Neural progenitor cell (in vitro differentiated cells): ENCODE data around the gene N4BP2.

ENCODE experiments used
- CTCF ChIP-seq: fragments of 200-600 bp; sonication (generic); IDR thresholded peaks from 2 replicates; pipeline ENCODE4 v1.5.1; 2017; ENCODE audit warnings: antibody characterized with exemption, mild to moderate bottlenecking
- EZH2 ChIP-seq: fragments of 200-600 bp; sonication (generic); IDR thresholded peaks from 2 replicates; pipeline ENCODE4 v1.6.1; 2017; ENCODE audit warnings: antibody characterized with exemption, mild to moderate bottlenecking, moderate library complexity
- EZH2phosphoT487 ChIP-seq: fragments of 200-600 bp; sonication (generic); IDR thresholded peaks from 2 replicates; pipeline ENCODE4 v1.6.1; 2017; ENCODE audit warnings: antibody characterized with exemption

- TF ChIP-seq CTCF, result no peak
- TF ChIP-seq EZH2, result no peak
- TF ChIP-seq EZH2phosphoT487, result no peak
These were observed 130.8 kb downstream of the N4BP2 start for GRCh38 chr4:40187386-40187906.
